Suprapubic skin (tissue), 4 donors: ENCODE results near the gene NSUN2.

Experiments used
- EP300 ChIP-seq: sonication (generic); formaldehyde crosslinking; IDR thresholded peaks from one replicate; pipeline ENCODE4 v1.6.1; 2017; ENCODE audit warnings: antibody characterized with exemption
- POLR2A ChIP-seq, 2 donors: fragments of 450-650 bp; IDR thresholded peaks; one replicate each; pipeline ENCODE4 v1.6.1; 2017; ENCODE audit warnings: antibody characterized with exemption in 2 of 2, mild to moderate bottlenecking in 2 of 2, moderate library complexity in 2 of 2
- POLR2AphosphoS5 ChIP-seq, 3 donors: sonication (generic); formaldehyde crosslinking; IDR thresholded peaks; one replicate each; pipeline ENCODE4 v1.6.1; 2017; ENCODE audit warnings: antibody characterized with exemption in 3 of 3
- TF ChIP-seq, protein P1 (sequence below), 2 donors: fragments of 200-600 bp in 1 of 2; fragments of 450-650 bp in 1 of 2; sonication (generic) in 1 of 2; IDR thresholded peaks; one replicate each; pipeline ENCODE4 v1.5.1; 2016 to 2019; ENCODE audit warnings: antibody characterized with exemption in 2 of 2, mild to moderate bottlenecking in 1 of 2, moderate library complexity in 1 of 2

DNA sequence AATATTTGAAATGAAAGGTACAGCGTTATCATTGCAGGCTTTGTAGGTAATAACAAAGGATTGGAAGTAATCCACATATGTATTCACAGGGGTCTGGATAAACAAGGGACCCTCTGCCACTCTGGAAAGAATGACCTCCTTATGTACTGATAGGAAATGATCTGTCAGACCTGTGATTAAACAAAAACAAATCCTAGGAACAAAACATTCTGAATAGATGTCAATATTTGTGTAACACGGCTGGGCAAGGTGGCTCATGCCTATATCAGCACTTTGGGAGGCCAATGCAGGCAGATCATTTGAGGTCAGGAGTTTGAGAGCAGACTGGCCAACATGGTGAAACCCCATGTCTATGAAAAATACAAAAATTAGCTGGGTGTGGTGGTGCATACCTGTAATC, 42.3 kb downstream of the NSUN2 start:
- TF ChIP-seq, protein P1, sequence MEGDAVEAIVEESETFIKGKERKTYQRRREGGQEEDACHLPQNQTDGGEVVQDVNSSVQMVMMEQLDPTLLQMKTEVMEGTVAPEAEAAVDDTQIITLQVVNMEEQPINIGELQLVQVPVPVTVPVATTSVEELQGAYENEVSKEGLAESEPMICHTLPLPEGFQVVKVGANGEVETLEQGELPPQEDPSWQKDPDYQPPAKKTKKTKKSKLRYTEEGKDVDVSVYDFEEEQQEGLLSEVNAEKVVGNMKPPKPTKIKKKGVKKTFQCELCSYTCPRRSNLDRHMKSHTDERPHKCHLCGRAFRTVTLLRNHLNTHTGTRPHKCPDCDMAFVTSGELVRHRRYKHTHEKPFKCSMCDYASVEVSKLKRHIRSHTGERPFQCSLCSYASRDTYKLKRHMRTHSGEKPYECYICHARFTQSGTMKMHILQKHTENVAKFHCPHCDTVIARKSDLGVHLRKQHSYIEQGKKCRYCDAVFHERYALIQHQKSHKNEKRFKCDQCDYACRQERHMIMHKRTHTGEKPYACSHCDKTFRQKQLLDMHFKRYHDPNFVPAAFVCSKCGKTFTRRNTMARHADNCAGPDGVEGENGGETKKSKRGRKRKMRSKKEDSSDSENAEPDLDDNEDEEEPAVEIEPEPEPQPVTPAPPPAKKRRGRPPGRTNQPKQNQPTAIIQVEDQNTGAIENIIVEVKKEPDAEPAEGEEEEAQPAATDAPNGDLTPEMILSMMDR (IDR thresholded peaks at IDR 0.05): no peak
- TF ChIP-seq POLR2A (IDR thresholded peaks at IDR 0.05): no peak
- TF ChIP-seq POLR2AphosphoS5 (IDR thresholded peaks at IDR 0.05): no peak
- no peak for TF ChIP-seq EP300
